Measurements from ENCODE around the gene SERPING1. TPM values are rescaled to one million over a fixed set of nuclear protein-coding genes. Genes with fewer than 3 reads are reported as not detected.
A peak's percentile ranks its signal among the peaks of the same experiment; 100 is the strongest.

SERPING1 gene
- total RNA-seq = 90.0 TPM
- long read RNA-seq, transcript SERPING1-201 (8 exons, 2,002 nt) = major isoform, 21 of 61 reads
- long read RNA-seq, transcript SERPING1-209 (2 exons, 908 nt) = minor isoform, 13 of 61 reads
- long read RNA-seq, partial matches to known transcripts = 21 of 61 reads
- long read RNA-seq, other reads (novel, unspliced or antisense) = 4 of 61 reads

DNA sequence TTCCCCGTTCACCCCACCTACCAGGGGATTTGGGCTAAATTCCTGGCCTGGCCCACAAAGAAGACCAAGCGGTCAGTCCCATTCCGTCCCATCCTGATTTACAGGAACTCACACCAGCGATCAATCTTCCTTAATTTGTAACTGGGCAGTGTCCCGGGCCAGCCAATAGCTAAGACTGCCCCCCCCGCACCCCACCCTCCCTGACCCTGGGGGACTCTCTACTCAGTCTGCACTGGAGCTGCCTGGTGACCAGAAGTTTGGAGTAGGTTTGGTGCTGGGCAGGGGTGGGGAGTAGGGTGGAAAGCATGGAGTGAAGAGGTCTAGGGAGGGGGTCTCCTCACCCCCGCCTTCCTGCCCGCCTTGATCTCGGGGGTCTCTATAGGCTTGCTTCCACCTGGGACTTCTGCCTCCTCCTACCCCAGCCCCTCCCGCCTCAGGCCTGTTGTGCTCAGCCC lies at the start of gene SERPING1:
Gene SERPING1 (plus strand): TSS at position 225 of the 455 bp plus-strand sequence. CDS start 586 bp downstream, outside the sequence.
- intact Hi-C loops (cut with DNase I) = no loop called here
- DNase-seq (ENCODE audit: low spot score) = no peak

DNA sequence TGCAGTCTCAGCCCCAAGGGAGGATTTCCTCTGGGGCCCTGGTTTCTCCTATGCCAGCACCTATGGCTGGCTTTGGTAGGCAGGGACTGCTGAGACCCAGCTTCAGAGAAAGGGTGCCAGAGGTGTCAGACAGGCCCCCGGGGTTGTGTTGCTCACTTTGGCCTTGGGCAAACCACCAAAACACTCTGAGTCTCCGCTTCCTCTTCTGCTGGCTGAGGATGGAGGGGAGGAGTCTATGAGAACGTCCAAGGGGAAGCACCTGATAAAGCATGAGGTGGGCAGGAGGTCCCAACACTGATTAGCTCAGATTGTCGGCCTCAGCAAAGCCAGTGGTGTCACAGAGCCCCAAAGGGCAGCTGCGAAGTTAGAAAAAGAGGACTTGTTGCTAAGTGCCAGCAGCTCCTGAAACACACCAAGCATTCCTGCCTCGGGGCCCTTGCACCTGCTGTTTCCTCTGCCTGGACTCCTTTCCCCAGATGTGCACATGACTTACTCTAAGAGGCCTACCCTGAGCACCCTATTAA lies 49.6 kb upstream of the SERPING1 start:
- no peak for DNase-seq (ENCODE audit: low spot score)
- intact Hi-C loops (cut with DNase I) = no loop called here

DNA sequence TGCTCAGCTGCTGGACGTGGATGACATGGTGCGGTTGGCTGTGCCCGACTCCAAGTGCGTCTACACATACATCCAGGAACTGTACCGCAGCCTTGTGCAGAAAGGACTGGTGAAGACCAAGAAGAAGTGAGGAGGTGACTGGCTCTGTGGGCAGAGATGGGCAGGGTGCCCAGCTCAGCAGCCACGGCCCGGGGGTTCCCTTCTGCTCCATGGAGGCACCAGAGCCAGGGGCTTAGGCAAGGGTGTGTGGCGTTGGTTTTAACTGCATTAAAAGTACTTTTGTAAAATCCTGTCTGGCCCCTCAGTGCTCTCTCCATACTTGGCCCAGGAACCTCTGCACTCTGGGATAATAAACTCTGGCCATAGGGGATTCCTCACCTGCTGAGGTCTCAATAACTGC lies 47.5 kb upstream of the SERPING1 start:
- no peak for DNase-seq (ENCODE audit: low spot score)
- intact Hi-C loops (cut with DNase I) = no loop called here

DNA sequence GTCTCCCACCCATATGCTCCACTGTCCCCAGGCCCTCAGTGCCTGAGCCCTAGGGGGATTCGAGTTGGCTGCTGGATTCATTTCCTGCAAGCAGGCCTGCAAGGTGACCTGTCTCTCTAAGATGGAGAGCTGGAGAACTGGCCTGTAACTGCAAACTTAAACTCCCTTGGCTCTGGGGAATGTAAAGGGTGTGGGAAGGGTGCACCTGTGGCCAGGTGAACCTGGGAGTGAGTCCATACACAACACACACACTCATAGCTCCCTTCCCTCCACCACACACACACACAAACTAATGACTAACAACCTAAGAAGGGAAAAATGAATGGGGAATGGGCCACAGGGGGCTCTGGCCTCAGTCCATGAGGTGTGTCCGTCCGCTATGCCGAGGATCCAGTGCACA lies 45.5 kb upstream of the SERPING1 start:
- no peak for DNase-seq (ENCODE audit: low spot score)
- intact Hi-C loops (cut with DNase I) = no loop called here

DNA sequence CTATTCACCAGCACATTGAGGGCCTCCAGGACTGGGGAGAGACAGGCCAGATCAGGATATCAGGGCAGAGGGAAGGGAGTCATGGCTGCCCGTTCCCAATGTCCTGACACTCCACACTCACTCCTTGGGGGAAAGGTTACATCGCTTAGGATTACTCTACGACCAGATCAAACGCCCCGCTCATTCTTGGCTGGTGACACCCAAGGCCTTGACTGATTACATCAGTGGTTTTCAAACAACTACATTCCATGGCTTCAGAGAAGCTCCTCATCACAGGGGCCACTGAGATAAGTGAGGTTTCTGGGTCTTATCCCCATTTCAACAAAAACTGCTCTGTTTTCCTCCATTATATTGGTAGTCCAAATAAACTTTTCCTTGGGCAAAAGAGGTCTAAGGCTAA lies 45.0 kb upstream of the SERPING1 start:
- intact Hi-C loops (cut with DNase I) = no loop called here
- no peak for DNase-seq (ENCODE audit: low spot score)

DNA sequence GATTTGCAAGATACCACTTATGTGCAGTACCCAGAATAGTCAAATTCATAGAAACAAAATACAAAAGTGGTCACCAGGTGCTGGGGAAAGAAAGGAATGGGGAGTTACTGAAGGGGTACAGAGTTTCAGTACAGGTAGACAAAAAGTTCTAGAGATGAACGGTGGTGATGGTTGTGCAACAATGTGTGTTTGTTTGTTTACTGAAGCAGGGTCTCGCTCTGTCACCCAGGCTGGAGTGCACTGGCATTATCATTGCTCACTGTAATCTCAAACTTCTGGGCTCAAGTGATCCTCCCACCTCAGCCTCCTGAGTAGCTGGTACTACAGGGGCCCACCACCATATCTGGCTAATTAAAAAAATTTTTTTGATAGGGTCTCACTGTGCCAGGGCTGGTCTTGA lies 42.1 kb upstream of the SERPING1 start:
- intact Hi-C loops (cut with DNase I) = no loop called here
- no peak for DNase-seq (ENCODE audit: low spot score)

DNA sequence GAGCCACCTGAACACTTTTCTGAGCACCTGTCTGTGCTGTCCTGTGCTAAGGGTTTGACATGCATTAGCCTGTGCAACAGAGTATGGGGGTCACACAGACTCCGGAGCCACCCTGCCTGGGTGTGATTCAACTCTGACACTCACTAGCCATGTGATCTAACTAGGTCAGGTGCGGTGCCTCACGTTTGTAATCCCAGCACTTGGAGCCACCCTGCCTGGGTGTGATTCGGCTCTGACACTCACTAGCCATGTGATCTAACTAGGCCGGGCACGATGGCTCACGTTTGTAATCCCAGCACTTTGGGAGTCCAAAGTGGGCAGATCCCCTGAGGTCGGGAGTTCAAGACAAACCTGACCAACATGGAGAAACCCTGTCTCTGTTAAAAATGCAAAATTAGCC lies 41.4 kb upstream of the SERPING1 start:
- DNase-seq (ENCODE audit: low spot score) = no peak
- intact Hi-C loops (cut with DNase I) = no loop called here

DNA sequence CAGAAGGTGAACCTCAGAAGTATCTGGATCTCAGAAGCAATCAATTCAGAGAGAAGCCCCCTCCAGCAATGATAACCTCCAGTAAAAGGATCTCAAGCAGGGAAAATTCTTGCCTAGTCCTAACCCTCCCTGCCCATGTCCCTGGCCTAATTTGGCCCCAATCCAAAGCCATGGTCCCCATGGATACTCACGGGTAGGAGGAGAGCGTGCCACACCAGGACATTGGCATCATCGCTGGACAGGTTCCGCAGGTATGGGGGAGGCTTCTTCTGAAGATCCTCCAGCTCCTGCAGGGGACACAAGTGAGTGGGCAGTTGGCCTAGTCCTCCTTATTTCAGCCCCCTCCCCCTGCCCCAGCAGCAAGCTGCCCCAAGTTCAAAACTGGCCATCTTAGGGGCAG lies 37.3 kb upstream of the SERPING1 start:
- DNase-seq (ENCODE audit: low spot score) = no peak
- intact Hi-C loops (cut with DNase I) = no loop called here

DNA sequence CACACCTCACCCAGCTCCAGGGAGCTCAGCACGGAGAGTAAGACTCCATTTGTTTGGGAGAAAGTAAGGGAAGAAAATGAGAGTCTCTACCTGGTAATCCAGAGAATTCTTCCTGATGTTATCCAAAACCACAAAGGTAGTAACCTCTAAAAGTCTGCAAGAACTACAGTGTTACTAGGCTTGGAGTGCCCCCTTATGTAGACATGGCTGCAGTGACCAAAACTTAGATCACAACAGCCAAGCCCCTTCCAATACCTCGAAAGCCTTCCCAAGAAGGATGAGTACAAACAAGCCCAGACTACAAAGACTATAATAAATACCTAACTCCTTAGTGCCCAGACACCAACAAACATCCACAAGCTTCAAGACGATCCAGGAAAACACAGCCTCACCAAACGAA lies 34.9 kb upstream of the SERPING1 start:
- DNase-seq (ENCODE audit: low spot score) = no peak
- intact Hi-C loops (cut with DNase I) = no loop called here

DNA sequence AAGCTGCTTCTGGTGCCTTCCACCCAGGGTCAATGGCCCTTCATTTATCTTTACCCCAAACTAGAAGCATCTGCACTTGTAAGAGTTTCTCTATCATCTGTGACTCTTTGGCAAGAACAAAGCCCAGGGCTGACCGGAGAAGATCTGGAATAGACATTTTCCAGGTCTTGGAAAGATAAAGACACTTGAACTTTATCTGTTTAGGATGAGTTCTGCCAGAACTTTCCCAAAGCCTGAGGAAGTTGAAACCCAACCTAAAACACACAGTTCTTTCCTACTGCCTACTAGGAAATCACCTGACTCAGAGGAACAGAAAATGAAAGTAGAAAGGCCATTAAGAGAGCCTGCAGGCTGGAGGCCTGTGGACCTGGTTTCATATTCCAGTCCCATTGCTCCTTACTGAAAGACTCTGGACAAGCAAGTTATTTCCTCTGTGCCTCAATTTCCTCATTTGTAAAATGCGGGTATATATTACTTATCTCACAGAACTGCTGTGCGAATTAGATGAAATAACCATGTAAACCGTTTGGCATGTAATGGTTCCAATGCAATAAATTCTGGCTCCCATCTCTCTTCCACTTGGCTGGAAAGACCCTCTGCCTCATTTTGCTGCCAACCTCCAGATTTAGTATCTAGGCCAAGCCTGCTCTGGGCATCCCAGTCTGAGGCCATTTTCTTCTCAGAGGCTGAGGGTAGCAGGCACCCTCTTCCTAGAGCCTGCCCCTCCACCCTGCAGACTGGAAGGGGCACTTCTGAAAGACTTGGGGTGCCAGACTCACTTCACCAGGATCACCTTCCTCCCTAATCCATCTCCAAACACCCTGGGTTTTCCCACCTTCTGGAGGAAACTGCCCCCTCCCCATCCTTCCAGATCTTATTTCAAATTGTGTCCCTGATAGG lies 31.2 kb upstream of the SERPING1 start:
- intact Hi-C loops (cut with DNase I) = loop anchor here (5.0 kb wide), 1 partner anchor 1011 kb away; the partner anchor contains the start of genes LPXN and ZFP91

DNA sequence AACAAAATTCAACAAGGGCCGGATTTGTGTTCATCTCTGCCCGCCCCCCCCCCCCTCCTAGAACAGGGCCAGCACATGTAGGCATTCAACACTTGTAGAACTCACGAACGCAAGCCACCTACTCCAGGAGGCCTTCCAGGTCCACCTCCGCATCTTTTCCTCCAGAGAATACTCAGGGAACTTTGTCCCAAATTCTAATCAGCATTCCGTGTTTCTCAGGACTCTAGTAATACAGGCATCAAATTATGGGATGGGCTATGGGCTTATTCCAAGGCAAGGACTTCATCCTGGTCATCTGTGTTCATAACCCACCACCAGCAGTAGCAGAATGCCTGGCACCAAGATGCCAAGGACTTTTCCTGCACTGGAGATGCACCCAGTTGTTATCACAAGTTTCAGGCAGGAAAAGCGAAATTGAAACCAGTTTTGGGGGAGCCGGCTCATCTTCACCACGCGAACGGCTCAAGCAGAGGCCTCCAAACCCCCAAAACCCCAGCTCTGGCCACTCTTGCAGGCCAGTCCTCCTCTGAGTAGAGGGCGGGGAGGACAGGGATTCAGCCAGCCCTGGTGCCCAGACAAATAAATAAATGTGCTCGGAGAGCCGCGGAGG lies 30.5 kb upstream of the SERPING1 start:
- peak; percentile 76 for DNase-seq (ENCODE audit: low spot score)
- intact Hi-C loops (cut with DNase I) = loop anchor here (5.0 kb wide), 1 partner anchor 1010 kb away; the partner anchor contains the start of genes LPXN and ZFP91

More for the DNA sequence above, 31.2 kb upstream of the SERPING1 start:
- no peak for DNase-seq (ENCODE audit: low spot score)

DNA sequence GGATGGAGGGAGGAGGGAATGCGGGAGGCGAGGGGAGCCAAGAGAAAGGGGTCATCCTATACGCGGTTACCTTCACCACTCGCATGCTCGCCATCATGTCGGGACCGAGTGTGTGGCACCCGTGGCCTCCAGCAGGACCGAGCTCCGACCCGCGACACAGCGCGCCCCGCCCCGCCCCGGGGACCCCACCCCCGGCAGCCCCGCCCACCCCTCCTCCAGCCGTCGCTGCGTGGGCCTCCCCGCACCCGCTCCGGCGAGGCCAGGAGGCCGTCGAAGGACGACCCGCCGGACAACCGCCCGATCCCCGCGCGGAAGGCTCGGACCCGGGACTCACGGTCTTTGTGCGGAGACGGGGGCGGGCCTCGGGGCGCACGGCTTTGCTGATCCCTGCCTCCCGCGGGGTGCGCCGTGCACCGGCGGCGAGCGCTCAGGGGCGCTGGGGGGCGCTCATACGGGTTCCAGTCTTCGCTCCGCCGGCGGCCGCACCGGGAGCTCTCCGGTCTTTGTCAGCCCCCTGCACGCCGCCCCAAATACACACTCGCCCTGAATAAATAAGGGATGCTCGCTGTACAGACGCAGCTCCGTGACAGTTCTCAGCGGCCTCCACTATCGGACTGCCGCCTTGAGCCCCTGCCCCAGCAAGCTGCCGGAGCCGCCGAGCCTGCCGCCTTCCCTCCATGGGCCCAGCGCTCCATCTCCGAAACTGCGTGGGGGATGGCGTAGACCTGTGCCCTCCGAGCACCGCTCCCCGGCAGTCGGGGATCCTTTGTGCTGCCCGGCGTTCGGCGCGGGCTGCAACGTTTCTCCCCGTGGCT lies 29.8 kb upstream of the SERPING1 start, which contains the start of gene UBE2L6:
Gene UBE2L6 (minus strand): TSS at position 158 of the 815 bp plus-strand sequence. CDS start 61 bp downstream, at position 97.
- intact Hi-C loops (cut with DNase I) = loop anchor here (1.0 to 5.0 kb wide), 3 partner anchors 77 to 1010 kb away; partner anchors contain the start of genes LPXN and ZFP91

DNA sequence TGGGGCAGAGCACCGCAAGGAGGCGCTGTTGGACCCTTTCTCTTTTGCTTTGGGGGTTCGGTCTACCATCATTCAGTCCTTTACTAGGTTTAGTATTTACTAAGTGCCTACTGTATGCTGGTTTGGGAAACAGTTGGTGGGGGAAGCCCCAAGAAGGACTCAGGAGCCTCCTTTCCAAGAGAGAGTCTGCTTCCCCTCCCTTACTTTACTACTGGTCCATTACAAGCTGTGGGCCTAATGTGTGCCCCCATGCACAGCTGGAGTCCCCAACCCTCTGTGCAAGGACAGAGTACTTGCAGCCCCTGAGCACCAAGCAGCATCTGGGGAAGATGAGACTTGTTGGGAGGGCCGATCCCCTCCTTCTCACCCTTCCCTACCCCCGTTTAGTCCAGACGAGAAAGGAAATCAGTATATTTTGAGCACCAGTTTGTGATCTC lies 29.1 kb upstream of the SERPING1 start:
- DNase-seq (ENCODE audit: low spot score) = no peak

More for the DNA sequence above, 29.8 kb upstream of the SERPING1 start, which contains the start of gene UBE2L6:
- DNase-seq (ENCODE audit: low spot score) = peak; percentile 89

DNA sequence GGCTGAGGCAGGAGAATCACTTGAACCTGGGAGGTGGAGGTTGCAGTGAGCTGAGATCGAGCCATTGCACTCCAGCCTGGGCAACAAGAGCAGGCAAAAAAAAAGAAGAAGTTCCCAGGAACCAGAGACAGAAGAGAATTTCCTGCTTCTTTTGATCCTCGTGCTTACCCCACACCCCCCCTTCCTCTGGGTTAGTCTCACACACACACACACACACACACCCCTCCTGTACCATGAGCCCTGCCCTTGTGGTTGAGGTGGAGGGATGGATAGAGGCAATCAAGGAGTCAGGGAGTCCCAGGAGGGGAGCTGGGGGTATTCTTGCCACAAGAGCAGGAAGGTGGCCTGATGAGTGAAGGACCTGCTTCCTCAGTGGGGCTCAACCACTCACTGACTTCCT lies 25.9 kb upstream of the SERPING1 start:
- intact Hi-C loops (cut with DNase I) = no loop called here
- DNase-seq (ENCODE audit: low spot score) = no peak

More for the DNA sequence above, 29.1 kb upstream of the SERPING1 start:
- intact Hi-C loops (cut with DNase I) = loop anchor here (1.0 to 5.0 kb wide), 3 partner anchors 76 to 1009 kb away; partner anchors contain the start of genes LPXN and ZFP91

DNA sequence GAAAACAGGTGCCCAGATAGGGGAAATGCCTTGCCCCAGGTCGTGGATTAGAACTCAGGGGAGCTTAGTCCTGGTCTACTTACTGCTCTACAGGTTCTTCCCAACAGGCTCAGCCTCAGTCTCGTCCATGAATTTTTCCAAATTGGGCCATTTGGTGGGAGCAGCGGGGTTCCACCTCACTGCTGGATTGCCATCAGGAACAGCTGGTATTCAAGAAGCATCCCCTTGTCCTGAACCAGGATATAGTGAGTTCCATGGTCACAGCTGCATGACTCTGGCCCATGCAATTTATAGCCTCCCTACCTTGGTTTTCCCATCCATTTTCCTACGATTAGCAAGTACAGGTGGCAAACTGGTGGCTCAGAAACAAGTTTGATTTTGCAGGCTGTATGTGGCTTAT lies 23.4 kb upstream of the SERPING1 start:
- DNase-seq (ENCODE audit: low spot score) = no peak
- intact Hi-C loops (cut with DNase I) = no loop called here

DNA sequence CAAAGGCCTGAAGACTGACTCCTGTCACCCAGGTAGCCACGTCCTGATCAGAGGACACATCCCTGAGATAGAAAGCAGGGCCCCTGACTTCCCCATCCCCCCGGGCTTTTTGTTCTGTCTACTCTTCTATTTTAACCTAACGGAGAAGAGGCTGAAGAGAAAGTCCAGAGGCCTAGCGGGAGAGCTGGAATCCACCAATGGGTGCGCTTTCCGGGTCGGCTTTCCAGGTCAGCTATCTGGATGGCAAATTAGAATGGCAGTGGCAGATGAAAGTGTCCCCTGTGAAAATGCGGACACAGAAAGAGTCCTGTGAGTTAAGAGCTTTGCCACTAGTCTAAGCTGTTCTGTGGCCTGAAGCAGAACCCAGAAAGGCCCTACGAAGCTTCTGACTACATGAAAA lies 13.1 kb upstream of the SERPING1 start:
- no peak for DNase-seq (ENCODE audit: low spot score)
- intact Hi-C loops (cut with DNase I) = no loop called here

DNA sequence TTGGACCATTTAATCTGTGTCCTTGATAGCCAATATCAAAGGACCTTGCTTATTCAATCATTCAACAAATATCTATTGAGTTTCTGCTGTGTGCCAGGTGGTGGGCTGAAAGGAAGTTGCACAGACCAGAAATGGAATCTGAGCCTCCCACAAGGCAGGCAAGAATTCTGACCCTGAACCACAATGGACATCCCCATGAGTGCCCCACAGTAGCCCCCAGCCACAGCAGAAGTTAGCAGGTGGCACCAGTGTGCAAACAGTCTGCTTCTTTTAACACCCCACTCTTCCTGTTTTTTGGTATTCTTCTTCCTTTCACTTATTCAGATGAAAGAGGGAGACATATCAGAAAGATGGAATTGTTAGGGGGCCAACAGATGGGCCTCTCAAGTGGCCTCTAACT lies 12.2 kb upstream of the SERPING1 start:
- DNase-seq (ENCODE audit: low spot score) = no peak
- intact Hi-C loops (cut with DNase I) = no loop called here

DNA sequence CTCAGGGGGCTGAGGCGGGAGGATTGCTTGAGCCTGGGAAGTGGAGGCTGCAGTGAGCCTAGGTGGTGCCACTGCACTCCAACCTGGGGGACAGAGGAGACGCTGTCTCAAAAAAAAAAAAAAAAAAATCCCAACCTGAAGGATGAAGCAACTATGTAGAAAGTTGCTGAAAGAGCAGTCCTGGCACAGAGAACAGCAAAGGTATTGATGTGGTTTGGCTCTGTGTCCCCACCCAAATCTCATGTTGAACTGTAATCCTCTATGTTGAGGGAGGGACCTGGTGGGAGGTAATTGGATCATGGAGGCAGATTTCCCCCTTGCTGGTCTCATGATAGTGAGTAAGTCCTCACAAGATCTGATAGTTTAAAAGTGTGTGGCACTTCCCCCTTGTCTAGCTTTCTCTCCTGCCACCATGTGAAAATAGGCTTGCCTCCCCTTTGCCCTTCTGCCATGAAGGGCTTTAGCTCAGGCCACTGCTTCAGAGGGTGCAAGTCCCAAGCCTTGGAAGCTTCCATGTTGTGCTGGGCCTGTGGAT lies 10.7 kb upstream of the SERPING1 start:
- no peak for DNase-seq (ENCODE audit: low spot score)
- intact Hi-C loops (cut with DNase I) = no loop called here

Measured in cardiac septum (tissue), 1 donor.